GM18873 (cell line): ENCODE measurements around the gene PADI1.

ENCODE experiments used
- ATAC-seq: cut with Tn5 transposase; IDR thresholded peaks from one replicate; pipeline ENCODE4 v1.9.1; 2021; ENCODE audit warnings: mild to moderate bottlenecking, moderate library complexity, moderate number of reproducible peaks; ENCODE audit not compliant: unreplicated experiment, low FRiP score

The PADI1 gene

GRCh38 chr1:17204546-17205440 lies at the start of gene PADI1:
Gene PADI1 (plus strand): TSS chr1:17205128. CDS start chr1:17205218, 90 bp downstream.
- ATAC-seq = no peak

- no peak for ATAC-seq
Measured at GRCh38 chr1:17155257-17155920, 49.5 kb upstream of the PADI1 start.

DNA sequence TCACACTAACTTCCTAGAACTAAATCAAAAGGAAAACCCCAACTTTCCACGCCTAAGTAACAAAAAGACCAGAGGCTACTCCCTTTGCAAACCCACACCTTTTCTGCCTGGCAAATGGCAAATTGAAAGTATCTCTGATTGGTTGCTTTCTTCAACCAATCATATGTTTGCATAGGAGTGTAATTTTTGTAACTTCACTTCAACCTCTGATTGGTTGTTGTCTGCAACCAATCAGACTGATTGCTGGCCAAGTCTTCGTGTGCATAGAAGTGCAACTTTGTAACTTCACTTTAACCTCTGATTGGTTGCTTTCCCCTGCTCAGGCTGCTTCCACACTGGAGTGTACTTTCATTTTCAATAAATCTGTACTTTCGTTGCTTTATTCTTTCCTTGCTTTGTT lies 48.8 kb upstream of the PADI1 start:
- ATAC-seq = no peak

- no peak for ATAC-seq
Measured at GRCh38 chr1:17158961-17159360, 46.0 kb upstream of the PADI1 start.

GRCh38 chr1:17161137-17161740 lies 43.7 kb upstream of the PADI1 start:
- no peak for ATAC-seq

- no peak for ATAC-seq
Measured at GRCh38 chr1:17161926-17162800, 42.8 kb upstream of the PADI1 start.

DNA sequence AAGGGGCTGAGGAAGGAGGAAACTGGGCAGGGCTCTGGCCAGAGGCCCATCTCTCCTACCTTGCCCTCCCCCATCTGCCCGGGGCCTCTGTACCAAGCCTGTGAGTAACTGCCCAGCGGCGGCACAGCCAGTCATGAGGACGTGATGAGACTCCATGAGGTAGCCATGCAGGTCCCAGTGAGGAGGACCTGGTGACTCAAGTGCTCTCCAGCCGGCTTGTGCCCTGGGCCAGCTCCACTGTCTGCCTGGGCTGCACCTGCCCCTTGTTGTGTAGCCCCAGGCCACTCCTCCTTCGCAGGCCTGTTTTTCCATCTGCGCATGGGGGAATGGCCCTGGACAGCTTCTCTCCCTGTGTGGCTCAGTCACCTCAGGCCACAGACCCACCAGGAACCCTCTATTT lies 42.0 kb upstream of the PADI1 start:
- ATAC-seq = no peak

DNA sequence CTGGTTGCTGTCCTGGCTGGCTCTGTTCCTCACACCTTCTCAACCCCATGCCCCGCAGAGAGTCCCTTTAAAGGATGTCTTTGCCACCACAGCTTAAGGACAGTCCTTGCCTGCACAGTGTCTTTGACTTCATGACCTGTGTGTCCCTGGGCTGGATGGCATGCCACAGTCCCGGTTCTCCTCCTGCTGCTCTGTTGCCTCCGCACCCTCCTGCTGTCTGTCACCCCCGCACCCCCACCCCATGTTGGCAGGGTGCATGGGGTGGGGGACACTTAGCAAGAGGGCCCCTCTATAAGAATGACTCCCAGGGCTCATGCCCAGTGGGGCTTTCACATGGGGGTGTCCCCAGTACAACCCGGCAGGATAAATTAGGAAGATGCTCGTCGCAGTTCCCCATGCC lies 41.6 kb upstream of the PADI1 start:
- no peak for ATAC-seq

- ATAC-seq = no peak
Measured at GRCh38 chr1:17163789-17164666, 40.9 kb upstream of the PADI1 start.

GRCh38 chr1:17165823-17166222 lies 39.1 kb upstream of the PADI1 start:
- ATAC-seq = no peak

- no peak for ATAC-seq
Measured at GRCh38 chr1:17167041-17167785, 37.7 kb upstream of the PADI1 start.

DNA sequence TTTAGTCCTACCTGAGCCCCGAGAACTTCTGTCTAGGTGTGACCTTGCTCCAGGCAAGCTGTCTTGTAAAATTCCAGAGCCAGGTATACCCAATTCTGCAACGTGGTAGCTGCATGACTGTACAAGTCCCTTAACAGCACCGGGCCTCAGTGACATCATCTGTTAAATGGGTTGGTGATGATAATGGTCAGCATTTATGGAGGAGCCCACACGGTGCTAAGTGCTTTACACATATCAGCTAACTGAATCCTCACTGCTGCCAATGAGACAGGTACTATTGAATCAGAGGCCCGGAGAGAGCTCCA lies 37.2 kb upstream of the PADI1 start:
- ATAC-seq = no peak

DNA sequence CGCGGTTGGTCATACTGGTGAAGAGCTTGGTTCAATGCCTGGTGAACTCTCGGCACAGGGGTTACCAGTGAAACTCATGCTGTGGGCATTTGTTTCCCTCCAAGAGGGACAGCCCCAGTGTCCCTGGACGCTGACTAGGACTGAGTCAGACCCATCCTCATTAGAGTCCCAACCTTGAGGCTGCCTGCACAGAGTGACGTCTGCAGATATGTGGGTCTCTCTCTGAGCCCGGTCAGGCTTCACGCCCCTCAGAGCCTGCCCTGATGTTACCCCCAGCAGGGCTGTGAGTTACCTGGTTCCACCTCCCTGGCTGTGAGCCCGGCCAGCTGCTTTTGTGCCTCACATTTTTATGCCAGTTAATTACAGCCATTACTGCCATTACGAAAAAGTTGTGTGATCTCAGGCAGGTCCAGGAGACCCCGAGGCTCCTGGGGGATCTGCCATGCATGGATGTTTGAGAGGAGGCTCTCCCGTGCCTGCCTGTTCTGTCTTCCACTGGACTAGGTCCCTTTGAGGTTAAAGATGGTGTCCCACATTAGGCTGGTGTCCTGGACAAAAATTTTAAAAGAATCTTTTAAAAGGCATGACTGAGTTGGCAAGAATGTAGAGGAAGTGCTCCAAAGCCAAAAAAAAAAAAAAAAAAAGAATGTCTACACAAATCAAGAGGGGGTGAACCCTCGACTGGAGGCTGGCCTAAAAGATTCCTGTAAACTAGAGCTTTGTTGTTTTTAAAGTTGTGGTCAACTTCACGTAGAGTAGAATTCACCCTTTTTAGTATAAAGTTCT lies 36.6 kb upstream of the PADI1 start:
- no peak for ATAC-seq

- no peak for ATAC-seq
Measured at GRCh38 chr1:17170571-17170970, 34.4 kb upstream of the PADI1 start.

DNA sequence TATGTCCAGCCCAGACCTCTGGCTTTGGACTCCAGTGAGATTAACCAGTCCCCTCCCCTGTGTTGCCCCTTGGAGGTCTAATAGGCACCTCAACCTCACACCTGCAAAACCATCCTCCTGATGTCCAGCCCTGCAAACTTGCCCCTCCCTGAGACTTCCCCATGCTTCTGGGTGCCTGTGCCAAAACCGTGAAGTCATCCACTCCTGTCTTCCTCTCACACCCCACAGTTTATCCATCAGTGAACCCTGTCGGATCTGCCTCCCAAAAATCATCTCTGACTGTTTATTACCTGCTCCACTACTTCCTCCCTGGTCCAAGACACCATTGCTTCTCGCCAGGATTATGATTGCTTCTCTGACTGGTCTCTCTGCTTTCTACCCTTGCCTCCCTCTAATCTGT lies 31.7 kb upstream of the PADI1 start:
- ATAC-seq = no peak

GRCh38 chr1:17176306-17177061 lies 28.4 kb upstream of the PADI1 start:
- ATAC-seq = no peak

DNA sequence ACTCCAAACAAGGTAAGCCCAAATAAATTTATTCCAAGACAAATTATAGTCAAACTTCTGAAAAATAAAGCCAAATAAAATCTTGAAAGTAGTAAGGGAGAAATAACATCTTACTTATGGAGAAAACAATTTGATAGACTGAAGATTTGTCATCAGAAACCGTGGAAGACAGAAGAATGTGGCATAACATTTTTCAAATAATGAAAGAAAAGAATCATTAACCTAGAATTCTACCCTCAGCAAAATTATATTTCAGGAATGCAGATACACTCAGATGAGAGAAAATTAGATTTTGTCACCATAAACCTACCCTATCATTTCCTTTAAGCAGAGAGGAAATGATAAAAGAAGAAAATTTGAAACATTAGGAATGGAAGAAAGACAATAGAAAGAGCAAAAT lies 27.3 kb upstream of the PADI1 start:
- ATAC-seq = no peak
